H1 (cell line): Measurements from ENCODE around the gene NPY4R.

Experiments
- CHD7 ChIP-seq: fragments of 300-600 bp; sonication (generic); IDR thresholded peaks from 2 replicates; pipeline ENCODE4 v1.7.1; 2012; ENCODE audit warnings: low read length, moderate library complexity, mild to moderate bottlenecking, inconsistent platforms; ENCODE audit not compliant: insufficient replicate concordance
- CTCF ChIP-seq, 3 experiments: IDR thresholded peaks; 1 replicate in 2 of 3; 2 replicates in 1 of 3; pipeline versions ENCODE4 v1.5.1 to v1.6.1; 2011; ENCODE audit warnings: low read length in 3 of 3, mild to moderate bottlenecking in 3 of 3, inconsistent platforms in 2 of 3, low read depth in 1 of 3, moderate library complexity in 1 of 3; ENCODE audit not compliant: insufficient read depth in 1 of 3; ENCODE audit errors: control extremely low read depth in 1 of 3
- EZH2 ChIP-seq: fragments of 200-600 bp; sonication (generic); IDR thresholded peaks from 2 replicates; pipeline ENCODE4 v1.7.1; 2012; ENCODE audit warnings: low read depth, mild to moderate bottlenecking, moderate library complexity, low read length, inconsistent platforms; ENCODE audit not compliant: severe bottlenecking
- GTF2F1 ChIP-seq: IDR thresholded peaks from 2 replicates; pipeline ENCODE4 v1.6.1; 2012; ENCODE audit warnings: low read depth, low read length, improper control_type of control experiment, borderline replicate concordance
- POLR2A ChIP-seq, 2 experiments: IDR thresholded peaks; 1 replicate in 1 of 2; 2 replicates in 1 of 2; pipeline ENCODE4 v1.6.1; 2011; ENCODE audit warnings: low read depth in 2 of 2, low read length in 2 of 2, mild to moderate bottlenecking in 2 of 2; ENCODE audit errors: control extremely low read depth in 1 of 2
- POLR2AphosphoS5 ChIP-seq: IDR thresholded peaks from 2 replicates; pipeline ENCODE4 v1.6.1; 2011; ENCODE audit warnings: low read depth, low read length

GRCh38 chr10:46514899-46515298, 49.1 kb upstream of the NPY4R start:
- TF ChIP-seq POLR2AphosphoS5 (no peak), CTCF (IDR thresholded peaks at IDR 0.05; ENCODE audit: control extremely low read depth in 1 of 3, insufficient read depth in 1 of 3, low read depth in 1 of 3, low read length in 3 of 3) (no peak), POLR2A (IDR thresholded peaks at IDR 0.05; ENCODE audit: control extremely low read depth in 1 of 2, low read depth in 2 of 2, low read length in 2 of 2) (no peak), CHD7 (no peak), EZH2 (no peak), GTF2F1 (no peak)
